Measurements from ENCODE around the gene FRMPD3. TPM values are rescaled to one million over a fixed set of nuclear protein-coding genes. Genes with fewer than 3 reads are reported as not detected.
"Not testable (repeated sequence)": the region's sequence is repeated elsewhere in the genome, so short reads cannot be mapped to it uniquely, and the experiment has no call there.

Gene FRMPD3
- total and polyA plus RNA-seq, 4 experiments from 2014 or later, result not detected

DNA sequence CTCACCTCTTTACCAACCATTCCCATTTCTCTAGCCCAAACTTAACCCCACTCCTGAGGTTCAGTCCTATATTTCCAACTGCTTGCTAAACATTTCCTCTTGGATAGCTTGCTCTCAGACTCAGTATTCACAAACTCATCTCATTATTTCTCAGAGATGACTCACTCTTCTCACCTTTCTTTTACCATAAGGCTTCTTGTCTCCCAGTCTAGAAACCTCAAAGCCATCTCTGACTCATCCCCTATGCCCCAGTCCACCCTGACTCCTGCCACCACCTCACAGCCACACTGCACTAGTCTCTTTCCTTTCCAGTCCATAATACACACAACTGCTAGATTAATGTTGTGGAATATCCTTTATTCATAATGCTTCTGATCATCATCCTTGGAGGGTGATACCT lies 4.8 kb downstream of the FRMPD3 start:
- Histone ChIP-seq H3K4me1 (ENCODE audit: insufficient read depth, low read length) (no peaks in the 10 kb centered on the region), H3K27ac (ENCODE audit: low read depth, low read length) (no peak overlapping the region), H3K4me3 (ENCODE audit: low read length in 2 of 2) (no peak overlapping the region), H3K27me3 (ENCODE audit: insufficient read depth, low read length) (no peaks in the 10 kb centered on the region), H3K9me3 (ENCODE audit: control insufficient read depth in 1 of 2, low read length in 2 of 2) (no peaks in the 10 kb centered on the region), H3K36me3 (ENCODE audit: insufficient read depth, low read length) (no peaks in the 10 kb centered on the region)
- no peaks in the 10 kb centered on the region for H3K36me3 Mint-ChIP-seq
- no peak overlapping the region for H3K27ac Mint-ChIP-seq
- no peak overlapping the region for H3K4me3 Mint-ChIP-seq
- peaks cover 16 to 17% of the 10 kb centered on the region in 2 donors for H3K27me3 Mint-ChIP-seq
- ChIA-PET POLR2A (ENCODE audit: partially characterized antibody) (no interaction called here), CTCF (ENCODE audit: partially characterized antibody) (no interaction called here)
- peaks cover 4 to 12% (median 7%) of the 10 kb centered on the region in 4 donors for H3K4me1 Mint-ChIP-seq
- intact Hi-C loops (cut with micrococcal nuclease), result no loop called here
- H3K9me3 Mint-ChIP-seq, result no peaks in the 10 kb centered on the region
- DNase-seq, result no peak

DNA sequence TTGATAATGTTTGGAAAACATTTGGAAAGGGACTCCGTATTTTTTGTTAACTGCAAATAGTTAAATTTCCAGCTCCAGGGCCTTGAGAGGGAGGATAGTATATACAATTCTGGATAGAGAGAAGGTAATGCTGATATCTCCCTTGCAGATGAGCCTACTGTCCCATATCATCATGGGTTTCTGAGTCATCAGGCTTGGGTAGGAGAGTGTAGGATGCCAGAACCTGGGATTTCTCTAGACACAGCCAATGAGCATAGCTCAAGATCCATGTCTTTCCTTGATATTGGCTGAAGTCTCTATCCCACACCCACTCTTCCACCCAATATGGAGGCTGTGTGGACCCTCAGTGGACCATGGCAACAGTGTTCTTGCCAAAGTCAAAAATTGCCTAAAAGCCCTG lies 7.8 kb downstream of the FRMPD3 start:
- H3K4me3 Mint-ChIP-seq, result no peak overlapping the region

DNA sequence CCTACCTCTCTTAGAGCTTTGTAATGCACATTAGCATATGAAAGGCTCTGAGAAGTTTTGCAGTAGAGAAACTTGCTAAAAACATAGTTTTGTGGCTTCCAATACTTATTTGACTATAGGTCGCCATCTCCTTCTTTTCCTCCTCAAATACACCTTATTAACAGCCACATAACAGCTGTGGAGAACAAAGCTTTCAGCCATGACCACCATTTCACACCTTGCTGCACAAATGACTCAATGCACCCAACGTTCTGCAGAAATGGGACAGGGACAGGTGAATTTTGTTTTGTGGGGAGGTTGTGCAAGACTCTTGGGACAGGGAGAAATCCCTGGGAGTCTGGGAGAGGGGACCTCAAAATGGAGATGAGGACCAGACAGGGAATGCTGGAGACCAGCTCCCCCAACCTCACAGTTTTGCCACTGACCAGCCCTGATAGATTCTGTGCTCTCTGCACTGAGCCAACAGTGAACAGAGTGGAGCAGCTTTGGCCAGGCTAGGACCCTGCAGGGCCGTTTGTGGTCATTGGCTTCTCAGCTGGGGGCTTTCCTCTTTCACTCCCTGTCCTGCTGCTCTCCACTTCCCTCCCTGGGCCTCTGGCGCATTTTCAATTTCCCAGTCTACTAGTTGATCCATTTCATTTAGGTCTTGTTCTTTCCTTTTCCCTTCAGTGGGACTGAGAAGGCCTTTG lies 16.6 kb downstream of the FRMPD3 start:
- H3K4me1 Mint-ChIP-seq, result no peaks in the 10 kb centered on the region
- H3K36me3 Mint-ChIP-seq, result no peaks in the 10 kb centered on the region
- Histone ChIP-seq H3K27ac (ENCODE audit: low read depth, low read length) (no peak overlapping the region), H3K9me3 (ENCODE audit: control insufficient read depth in 1 of 2, low read length in 2 of 2) (no peaks in the 10 kb centered on the region), H3K27me3 (ENCODE audit: insufficient read depth, low read length) (no peaks in the 10 kb centered on the region), H3K4me1 (ENCODE audit: insufficient read depth, low read length) (no peaks in the 10 kb centered on the region), H3K4me3 (ENCODE audit: low read length in 2 of 2) (no peak overlapping the region), H3K36me3 (ENCODE audit: insufficient read depth, low read length) (no peaks in the 10 kb centered on the region)
- H3K27me3 Mint-ChIP-seq, result peaks cover 1 to 7% of the 10 kb centered on the region in 2 donors
- ChIA-PET CTCF (ENCODE audit: partially characterized antibody) (no interaction called here), POLR2A (ENCODE audit: partially characterized antibody) (no interaction called here)
- H3K27ac Mint-ChIP-seq, result no peak overlapping the region
- intact Hi-C loops (cut with micrococcal nuclease), result no loop called here
- DNase-seq, result no peak
- H3K4me3 Mint-ChIP-seq, result no peak overlapping the region
- H3K9me3 Mint-ChIP-seq, result no peaks in the 10 kb centered on the region

More for the DNA sequence above, 7.8 kb downstream of the FRMPD3 start:
- no peak for DNase-seq
- CTCF ChIA-PET (ENCODE audit: partially characterized antibody), result no interaction called here
- POLR2A ChIA-PET (ENCODE audit: partially characterized antibody), result no interaction called here
- Mint-ChIP-seq H3K27me3 (peaks cover 11 to 18% of the 10 kb centered on the region in 2 donors), H3K27ac (no peak overlapping the region), H3K4me1 (no peaks in the 10 kb centered on the region), H3K36me3 (no peaks in the 10 kb centered on the region), H3K9me3 (no peaks in the 10 kb centered on the region)
- Histone ChIP-seq H3K36me3 (ENCODE audit: insufficient read depth, low read length) (no peaks in the 10 kb centered on the region), H3K9me3 (ENCODE audit: control insufficient read depth in 1 of 2, low read length in 2 of 2) (no peaks in the 10 kb centered on the region), H3K27me3 (ENCODE audit: insufficient read depth, low read length) (no peaks in the 10 kb centered on the region), H3K4me1 (ENCODE audit: insufficient read depth, low read length) (no peaks in the 10 kb centered on the region), H3K27ac (ENCODE audit: low read depth, low read length) (no peak overlapping the region), H3K4me3 (ENCODE audit: low read length in 2 of 2) (no peak overlapping the region)
- intact Hi-C loops (cut with micrococcal nuclease), result no loop called here

DNA sequence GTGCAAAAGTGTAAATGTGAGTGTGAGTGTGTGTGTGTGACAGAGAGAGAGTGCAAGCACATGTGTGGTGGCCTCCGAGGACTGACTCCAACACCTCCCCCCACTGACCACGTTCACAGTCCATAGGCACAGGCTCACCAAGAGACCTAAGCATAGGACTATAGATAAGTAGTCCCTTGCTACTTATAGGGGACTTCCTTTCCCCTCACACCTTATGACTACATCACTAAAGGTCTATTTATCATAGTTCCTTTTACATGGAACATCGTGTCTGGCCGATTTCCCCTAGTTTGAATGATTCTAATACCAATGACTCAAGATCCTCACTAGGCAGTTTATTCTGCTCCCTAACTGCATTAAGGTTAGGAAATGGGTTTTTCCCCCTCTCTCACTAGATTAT lies 17.8 kb downstream of the FRMPD3 start:
- H3K4me1 Mint-ChIP-seq, result no peaks in the 10 kb centered on the region
- H3K27ac Mint-ChIP-seq, result no peak overlapping the region
- POLR2A ChIA-PET (ENCODE audit: partially characterized antibody), result no interaction called here
- no peaks in the 10 kb centered on the region for H3K36me3 ChIP-seq (ENCODE audit: insufficient read depth, low read length)
- CTCF ChIA-PET (ENCODE audit: partially characterized antibody), result no interaction called here
- no peak overlapping the region for H3K4me3 ChIP-seq (ENCODE audit: low read length in 2 of 2)
- H3K27ac ChIP-seq (ENCODE audit: low read depth, low read length), result no peak overlapping the region
- no peaks in the 10 kb centered on the region for H3K36me3 Mint-ChIP-seq
- no peaks in the 10 kb centered on the region for H3K27me3 ChIP-seq (ENCODE audit: insufficient read depth, low read length)
- no peaks in the 10 kb centered on the region for H3K4me1 ChIP-seq (ENCODE audit: insufficient read depth, low read length)
- no peak overlapping the region for H3K4me3 Mint-ChIP-seq
- intact Hi-C loops (cut with micrococcal nuclease), result no loop called here
- DNase-seq, result no peak
- H3K9me3 ChIP-seq (ENCODE audit: control insufficient read depth in 1 of 2, low read length in 2 of 2), result no peaks in the 10 kb centered on the region
- H3K27me3 Mint-ChIP-seq, result peaks cover 0 to 4% of the 10 kb centered on the region in 2 donors
- H3K9me3 Mint-ChIP-seq, result peaks cover 0 to 2% (median 0%) of the 10 kb centered on the region in 8 donors

DNA sequence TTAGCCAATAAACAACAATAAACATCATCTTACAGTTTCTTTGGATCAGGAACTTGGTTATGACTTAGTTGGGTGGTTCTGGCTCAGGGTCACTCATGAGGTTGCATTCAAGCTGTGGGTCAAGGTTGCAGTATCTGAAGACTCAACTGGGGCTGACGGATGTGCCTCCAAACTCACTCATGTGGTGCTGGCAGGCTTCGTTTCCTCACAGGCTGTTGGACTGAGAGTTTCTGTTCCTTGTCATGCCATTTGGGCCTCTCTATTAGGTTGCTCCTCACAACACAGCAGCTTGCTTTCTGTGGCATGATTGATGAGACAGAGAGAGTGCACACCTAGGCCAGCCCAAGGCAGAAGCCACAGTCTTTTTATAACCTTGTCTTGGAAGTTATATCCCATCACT lies 20.7 kb downstream of the FRMPD3 start:
- Mint-ChIP-seq H3K36me3 (no peaks in the 10 kb centered on the region), H3K27me3 (peaks cover 4 to 6% of the 10 kb centered on the region in 2 donors), H3K4me3 (no peak overlapping the region), H3K27ac (no peak overlapping the region), H3K4me1 (no peaks in the 10 kb centered on the region), H3K9me3 (peaks cover 0 to 2% (median 0%) of the 10 kb centered on the region in 8 donors)
- no peak for DNase-seq
- CTCF ChIA-PET (ENCODE audit: partially characterized antibody), result no interaction called here
- POLR2A ChIA-PET (ENCODE audit: partially characterized antibody), result no interaction called here
- Histone ChIP-seq H3K27ac (ENCODE audit: low read depth, low read length) (no peak overlapping the region), H3K27me3 (ENCODE audit: insufficient read depth, low read length) (no peaks in the 10 kb centered on the region), H3K9me3 (ENCODE audit: control insufficient read depth in 1 of 2, low read length in 2 of 2) (no peaks in the 10 kb centered on the region), H3K4me1 (ENCODE audit: insufficient read depth, low read length) (no peaks in the 10 kb centered on the region), H3K36me3 (ENCODE audit: insufficient read depth, low read length) (no peaks in the 10 kb centered on the region), H3K4me3 (ENCODE audit: low read length in 2 of 2) (no peak overlapping the region)
- intact Hi-C loops (cut with micrococcal nuclease), result no loop called here

DNA sequence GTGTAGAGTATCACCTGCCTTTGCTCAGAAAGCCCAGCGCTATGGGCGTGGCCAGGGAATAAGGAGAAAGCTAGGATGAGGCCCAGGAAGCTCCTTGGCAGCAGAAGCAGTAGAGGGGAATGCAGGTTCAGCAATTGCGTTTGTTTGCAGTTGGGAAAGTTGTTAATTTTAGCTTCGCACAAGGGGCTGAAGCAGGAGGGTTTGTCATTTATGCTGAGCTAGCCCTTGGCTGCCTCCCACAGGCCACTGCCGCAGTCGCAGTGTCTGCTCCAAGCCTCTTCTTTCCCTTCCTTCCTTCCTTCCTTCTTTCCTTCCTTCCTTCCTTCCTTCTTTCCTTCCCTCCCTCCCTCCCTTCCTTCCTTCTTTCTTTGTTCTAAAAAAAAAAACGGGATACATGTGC lies 21.5 kb downstream of the FRMPD3 start:
- intact Hi-C loops (cut with micrococcal nuclease), result no loop called here
- no peaks in the 10 kb centered on the region for H3K4me1 ChIP-seq (ENCODE audit: insufficient read depth, low read length)
- DNase-seq, result no peak
- H3K27me3 ChIP-seq (ENCODE audit: insufficient read depth, low read length), result no peaks in the 10 kb centered on the region
- peaks cover 4 to 6% of the 10 kb centered on the region in 2 donors for H3K27me3 Mint-ChIP-seq
- no peaks in the 10 kb centered on the region for H3K36me3 Mint-ChIP-seq
- no peaks in the 10 kb centered on the region for H3K9me3 ChIP-seq (ENCODE audit: control insufficient read depth in 1 of 2, low read length in 2 of 2)
- no peaks in the 10 kb centered on the region for H3K4me1 Mint-ChIP-seq
- ChIA-PET POLR2A (ENCODE audit: partially characterized antibody) (no interaction called here), CTCF (ENCODE audit: partially characterized antibody) (no interaction called here)
- H3K4me3 Mint-ChIP-seq, result no peak overlapping the region
- no peak overlapping the region for H3K27ac ChIP-seq (ENCODE audit: low read depth, low read length)
- H3K9me3 Mint-ChIP-seq, result peaks cover 0 to 2% (median 0%) of the 10 kb centered on the region in 8 donors
- no peak overlapping the region for H3K4me3 ChIP-seq (ENCODE audit: low read length in 2 of 2)
- no peaks in the 10 kb centered on the region for H3K36me3 ChIP-seq (ENCODE audit: insufficient read depth, low read length)
- H3K27ac Mint-ChIP-seq, result no peak overlapping the region

DNA sequence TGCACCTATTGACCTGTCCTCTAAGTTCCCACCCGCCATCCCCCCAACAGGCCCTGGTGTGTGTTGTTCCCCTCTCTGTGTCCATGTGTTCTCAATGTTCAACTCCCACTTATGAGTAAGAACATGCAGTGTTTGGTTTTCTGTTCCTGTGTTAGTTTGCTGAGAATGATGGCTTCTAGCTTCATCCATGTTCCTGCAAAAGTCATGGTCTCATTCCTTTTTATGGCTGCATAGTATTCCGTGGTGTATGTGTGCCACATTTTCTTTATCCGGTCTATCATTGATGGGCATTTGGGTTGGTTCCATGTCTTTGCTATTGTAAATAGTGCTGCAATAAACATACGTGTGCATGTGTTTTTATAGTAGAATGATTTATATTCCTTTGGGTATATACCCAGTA lies 22.0 kb downstream of the FRMPD3 start:
- H3K36me3 Mint-ChIP-seq; H3K27me3 ChIP-seq (ENCODE audit: insufficient read depth, low read length); H3K9me3 ChIP-seq (ENCODE audit: control insufficient read depth in 1 of 2, low read length in 2 of 2); H3K4me3 Mint-ChIP-seq; H3K27ac Mint-ChIP-seq; CTCF ChIA-PET (ENCODE audit: partially characterized antibody); POLR2A ChIA-PET (ENCODE audit: partially characterized antibody); H3K4me1 Mint-ChIP-seq; H3K4me3 ChIP-seq (ENCODE audit: low read length in 2 of 2); H3K9me3 Mint-ChIP-seq; H3K4me1 ChIP-seq (ENCODE audit: insufficient read depth, low read length); H3K27ac ChIP-seq (ENCODE audit: low read depth, low read length); H3K36me3 ChIP-seq (ENCODE audit: insufficient read depth, low read length); H3K27me3 Mint-ChIP-seq; intact Hi-C loops (cut with micrococcal nuclease); DNase-seq: not testable (repeated sequence)

DNA sequence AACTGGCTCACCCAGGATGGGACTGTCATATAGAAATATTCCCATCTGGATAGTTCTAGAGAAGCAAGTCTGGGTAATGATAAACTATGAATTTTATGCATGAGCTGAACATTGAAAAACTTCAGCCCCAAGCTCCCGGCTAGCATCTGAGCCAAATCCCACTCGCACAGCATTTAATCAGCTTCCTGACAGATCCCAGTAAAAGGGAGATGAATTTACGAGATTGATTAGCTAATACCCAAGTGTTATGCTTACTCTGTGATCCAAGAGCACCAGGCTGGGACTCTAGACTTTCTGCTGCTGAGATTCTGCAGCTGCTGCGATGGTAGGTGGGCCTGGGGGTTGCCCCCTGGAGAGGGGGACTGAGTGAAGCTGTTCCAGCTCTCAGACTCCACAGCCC lies 28.0 kb downstream of the FRMPD3 start:
- no peak overlapping the region for H3K4me3 Mint-ChIP-seq
- intact Hi-C loops (cut with micrococcal nuclease), result no loop called here
- H3K27ac Mint-ChIP-seq, result no peak overlapping the region
- peaks cover 0 to 2% (median 0%) of the 10 kb centered on the region in 4 donors for H3K4me1 Mint-ChIP-seq
- ChIA-PET POLR2A (ENCODE audit: partially characterized antibody) (no interaction called here), CTCF (ENCODE audit: partially characterized antibody) (no interaction called here)
- no peaks in the 10 kb centered on the region for H3K4me1 ChIP-seq (ENCODE audit: insufficient read depth, low read length)
- H3K36me3 ChIP-seq (ENCODE audit: insufficient read depth, low read length), result no peaks in the 10 kb centered on the region
- H3K27ac ChIP-seq (ENCODE audit: low read depth, low read length), result no peak overlapping the region
- H3K9me3 ChIP-seq (ENCODE audit: control insufficient read depth in 1 of 2, low read length in 2 of 2), result no peaks in the 10 kb centered on the region
- no peaks in the 10 kb centered on the region for H3K27me3 ChIP-seq (ENCODE audit: insufficient read depth, low read length)
- H3K9me3 Mint-ChIP-seq, result no peaks in the 10 kb centered on the region
- no peaks in the 10 kb centered on the region for H3K36me3 Mint-ChIP-seq
- no peak overlapping the region for H3K4me3 ChIP-seq (ENCODE audit: low read length in 2 of 2)
- peaks cover 4 to 7% of the 10 kb centered on the region in 2 donors for H3K27me3 Mint-ChIP-seq
- no peak for DNase-seq

Measured in CD4-positive, alpha-beta memory T cell (primary cell).